ENCODE measurements around the gene VWA3B.

DNA sequence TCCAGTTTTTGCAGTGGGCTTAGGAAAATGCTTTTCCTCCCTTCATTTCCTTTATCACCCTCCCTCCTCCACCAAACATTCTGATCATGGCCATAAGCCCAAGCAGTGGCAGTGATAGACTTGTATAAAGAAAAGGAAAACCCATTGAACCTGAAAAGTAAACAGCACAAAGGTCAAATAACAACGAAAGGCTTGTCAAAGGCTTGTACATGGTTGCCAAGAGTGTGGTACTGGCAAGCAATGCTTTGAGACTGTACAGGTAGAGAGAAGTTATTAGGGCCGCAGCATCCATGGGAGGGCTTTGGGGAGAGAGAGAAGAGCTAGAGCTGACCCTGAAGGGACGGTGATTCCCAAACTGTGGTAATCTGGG, 2.1 kb upstream of the VWA3B start:
- TF ChIP-seq, protein P1, sequence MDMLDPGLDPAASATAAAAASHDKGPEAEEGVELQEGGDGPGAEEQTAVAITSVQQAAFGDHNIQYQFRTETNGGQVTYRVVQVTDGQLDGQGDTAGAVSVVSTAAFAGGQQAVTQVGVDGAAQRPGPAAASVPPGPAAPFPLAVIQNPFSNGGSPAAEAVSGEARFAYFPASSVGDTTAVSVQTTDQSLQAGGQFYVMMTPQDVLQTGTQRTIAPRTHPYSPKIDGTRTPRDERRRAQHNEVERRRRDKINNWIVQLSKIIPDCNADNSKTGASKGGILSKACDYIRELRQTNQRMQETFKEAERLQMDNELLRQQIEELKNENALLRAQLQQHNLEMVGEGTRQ (IDR thresholded peaks at IDR 0.05; ENCODE audit: low read depth, low read length) = no peak
- TF ChIP-seq, protein P2, sequence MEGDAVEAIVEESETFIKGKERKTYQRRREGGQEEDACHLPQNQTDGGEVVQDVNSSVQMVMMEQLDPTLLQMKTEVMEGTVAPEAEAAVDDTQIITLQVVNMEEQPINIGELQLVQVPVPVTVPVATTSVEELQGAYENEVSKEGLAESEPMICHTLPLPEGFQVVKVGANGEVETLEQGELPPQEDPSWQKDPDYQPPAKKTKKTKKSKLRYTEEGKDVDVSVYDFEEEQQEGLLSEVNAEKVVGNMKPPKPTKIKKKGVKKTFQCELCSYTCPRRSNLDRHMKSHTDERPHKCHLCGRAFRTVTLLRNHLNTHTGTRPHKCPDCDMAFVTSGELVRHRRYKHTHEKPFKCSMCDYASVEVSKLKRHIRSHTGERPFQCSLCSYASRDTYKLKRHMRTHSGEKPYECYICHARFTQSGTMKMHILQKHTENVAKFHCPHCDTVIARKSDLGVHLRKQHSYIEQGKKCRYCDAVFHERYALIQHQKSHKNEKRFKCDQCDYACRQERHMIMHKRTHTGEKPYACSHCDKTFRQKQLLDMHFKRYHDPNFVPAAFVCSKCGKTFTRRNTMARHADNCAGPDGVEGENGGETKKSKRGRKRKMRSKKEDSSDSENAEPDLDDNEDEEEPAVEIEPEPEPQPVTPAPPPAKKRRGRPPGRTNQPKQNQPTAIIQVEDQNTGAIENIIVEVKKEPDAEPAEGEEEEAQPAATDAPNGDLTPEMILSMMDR (conservative IDR thresholded peaks at IDR 0.05; ENCODE audit: low read depth, low read length) = no peak
- no peak for TF ChIP-seq POLR2A (IDR thresholded peaks at IDR 0.05; ENCODE audit: low read depth, low read length)

Data from IMR-90 (cell line).